HL-60 (cell line): ENCODE data around the gene HDGFL2.

Source experiments
- DNase-seq, 2 experiments: peaks; one replicate each; pipeline ENCODE4 v3.0.0-alpha.2; 2010 to 2020; ENCODE audit warnings: low read depth in 1 of 2, low spot score in 1 of 2
- H3K27ac ChIP-seq: fragments of 250-450 bp; sonication (Bioruptor Pico); replicated peaks from 2 replicates; pipeline ENCODE4 v1.5.1; 2020; ENCODE audit warnings: mild to moderate bottlenecking, moderate library complexity
- H3K27me3 ChIP-seq: fragments of 250-450 bp; sonication (Bioruptor Pico); 2 replicates; pipeline ENCODE4 v1.5.1; 2021; ENCODE audit warnings: mild to moderate bottlenecking, moderate library complexity; ENCODE audit not compliant: insufficient read depth, poor library complexity, severe bottlenecking
- H3K4me3 ChIP-seq: replicated peaks from 2 replicates; pipeline ENCODE4 v1.5.1; 2011; ENCODE audit warnings: mild to moderate bottlenecking, control low read depth, low read length; ENCODE audit not compliant: insufficient read depth
- GABPA ChIP-seq: IDR thresholded peaks from 2 replicates; pipeline ENCODE4 v1.6.1; 2012; ENCODE audit warnings: low read depth
- POLR2AphosphoS5 ChIP-seq: IDR thresholded peaks from 2 replicates; pipeline ENCODE4 v1.6.1; 2012; ENCODE audit warnings: low read depth
- REST ChIP-seq: IDR thresholded peaks from 2 replicates; pipeline ENCODE4 v1.6.1; 2012; ENCODE audit warnings: low read depth; ENCODE audit not compliant: insufficient replicate concordance
- SPI1 ChIP-seq: IDR thresholded peaks from 2 replicates; pipeline ENCODE4 v1.6.1; 2012; ENCODE audit warnings: low read depth, mild to moderate bottlenecking, borderline replicate concordance
- TF ChIP-seq, protein P1 (sequence below): IDR thresholded peaks from one replicate; pipeline ENCODE4 v1.5.1; 2011; ENCODE audit warnings: low read length, control low read depth, inconsistent platforms; ENCODE audit not compliant: insufficient read depth

HDGFL2 gene

GRCh38 chr19:4492337-4493103 lies 20.4 kb downstream of the HDGFL2 start:
- Histone ChIP-seq H3K27me3 (no peaks in the 10 kb centered on the region), H3K27ac (no peak overlapping the region), H3K4me3 (no peak overlapping the region)
- DNase-seq: no peak
- TF ChIP-seq, protein P1, sequence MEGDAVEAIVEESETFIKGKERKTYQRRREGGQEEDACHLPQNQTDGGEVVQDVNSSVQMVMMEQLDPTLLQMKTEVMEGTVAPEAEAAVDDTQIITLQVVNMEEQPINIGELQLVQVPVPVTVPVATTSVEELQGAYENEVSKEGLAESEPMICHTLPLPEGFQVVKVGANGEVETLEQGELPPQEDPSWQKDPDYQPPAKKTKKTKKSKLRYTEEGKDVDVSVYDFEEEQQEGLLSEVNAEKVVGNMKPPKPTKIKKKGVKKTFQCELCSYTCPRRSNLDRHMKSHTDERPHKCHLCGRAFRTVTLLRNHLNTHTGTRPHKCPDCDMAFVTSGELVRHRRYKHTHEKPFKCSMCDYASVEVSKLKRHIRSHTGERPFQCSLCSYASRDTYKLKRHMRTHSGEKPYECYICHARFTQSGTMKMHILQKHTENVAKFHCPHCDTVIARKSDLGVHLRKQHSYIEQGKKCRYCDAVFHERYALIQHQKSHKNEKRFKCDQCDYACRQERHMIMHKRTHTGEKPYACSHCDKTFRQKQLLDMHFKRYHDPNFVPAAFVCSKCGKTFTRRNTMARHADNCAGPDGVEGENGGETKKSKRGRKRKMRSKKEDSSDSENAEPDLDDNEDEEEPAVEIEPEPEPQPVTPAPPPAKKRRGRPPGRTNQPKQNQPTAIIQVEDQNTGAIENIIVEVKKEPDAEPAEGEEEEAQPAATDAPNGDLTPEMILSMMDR: no peak
- TF ChIP-seq SPI1: no peak
- no peak for TF ChIP-seq REST
- TF ChIP-seq GABPA: no peak
- TF ChIP-seq POLR2AphosphoS5: no peak

- DNase-seq: no peak
- Histone ChIP-seq H3K4me3 (no peak overlapping the region), H3K27ac (no peak overlapping the region), H3K27me3 (no peaks in the 10 kb centered on the region)
- TF ChIP-seq, protein P1: no peak
- TF ChIP-seq SPI1 (no peak), REST (no peak), POLR2AphosphoS5 (no peak), GABPA (no peak)
Observed at GRCh38 chr19:4493104-4493928, 21.2 kb downstream of the HDGFL2 start.

GRCh38 chr19:4493929-4494690 lies 22.0 kb downstream of the HDGFL2 start:
- no peak for DNase-seq
- Histone ChIP-seq H3K27ac (no peak overlapping the region), H3K27me3 (no peaks in the 10 kb centered on the region), H3K4me3 (no peak overlapping the region)
- no peak for TF ChIP-seq GABPA
- TF ChIP-seq, protein P1: no peak
- TF ChIP-seq POLR2AphosphoS5: no peak
- no peak for TF ChIP-seq SPI1
- no peak for TF ChIP-seq REST
